GM21825 (cell line): ENCODE data around the gene C14orf93.
A peak's percentile ranks its signal among the peaks of the same experiment; 100 is the strongest.

Experiments used
- ATAC-seq: cut with Tn5 transposase; IDR thresholded peaks from one replicate; pipeline ENCODE4 v1.9.1; 2021; ENCODE audit warnings: mild to moderate bottlenecking, moderate library complexity; ENCODE audit not compliant: unreplicated experiment

C14orf93 gene

DNA sequence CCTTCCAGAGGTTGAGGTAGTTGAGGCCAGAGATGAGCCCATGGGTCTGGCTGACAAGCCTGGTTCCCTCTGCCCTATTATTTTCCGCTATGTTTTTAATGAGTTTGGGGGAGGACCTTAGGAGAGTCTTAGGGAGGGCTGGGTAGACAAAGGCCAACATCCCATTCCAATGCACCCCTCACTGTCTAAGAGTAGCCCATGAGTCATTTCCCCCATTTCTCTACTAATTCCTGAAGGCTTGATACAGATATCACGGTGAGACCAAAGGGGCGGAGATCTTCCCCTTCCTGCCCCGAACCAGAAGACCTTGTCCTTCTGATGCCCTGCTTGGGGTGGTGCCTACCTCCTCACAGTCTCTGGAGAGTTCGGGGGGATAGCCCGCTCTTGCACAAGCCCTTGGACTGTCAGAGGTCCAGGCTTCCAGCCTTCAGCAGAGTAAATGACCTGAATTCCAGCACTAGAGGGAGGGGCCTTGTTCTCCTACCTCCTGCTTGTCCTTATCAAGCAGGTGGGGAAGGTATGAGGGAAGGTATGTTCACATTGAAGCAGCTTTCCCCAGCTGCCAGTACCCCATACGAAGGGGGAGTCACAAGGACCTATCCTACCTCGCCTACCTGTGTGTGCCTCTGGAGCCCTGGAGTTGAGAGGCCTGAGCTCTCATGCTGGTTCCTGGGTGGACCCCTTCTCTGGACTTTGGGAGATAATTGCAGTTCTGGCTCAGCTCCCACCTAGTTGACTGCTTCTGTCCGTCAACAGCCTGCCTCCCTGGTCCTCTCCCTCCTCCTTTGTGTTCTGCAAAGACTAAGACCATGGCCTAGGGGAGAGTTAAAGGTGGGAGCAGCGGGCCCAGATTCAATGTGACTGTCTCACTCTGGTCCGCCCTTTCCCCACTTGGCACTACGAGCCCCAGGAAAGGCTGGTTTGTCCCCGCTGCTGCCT is 35.7 kb upstream of the C14orf93 start:
- ATAC-seq, result no peak

GRCh38 chr14:23044840-23045239 is 34.9 kb upstream of the C14orf93 start:
- no peak for ATAC-seq

- no peak for ATAC-seq
Measured at GRCh38 chr14:23043754-23044153, 33.8 kb upstream of the C14orf93 start.

- ATAC-seq, result no peak
Measured at GRCh38 chr14:23043145-23043544, 33.2 kb upstream of the C14orf93 start.

DNA sequence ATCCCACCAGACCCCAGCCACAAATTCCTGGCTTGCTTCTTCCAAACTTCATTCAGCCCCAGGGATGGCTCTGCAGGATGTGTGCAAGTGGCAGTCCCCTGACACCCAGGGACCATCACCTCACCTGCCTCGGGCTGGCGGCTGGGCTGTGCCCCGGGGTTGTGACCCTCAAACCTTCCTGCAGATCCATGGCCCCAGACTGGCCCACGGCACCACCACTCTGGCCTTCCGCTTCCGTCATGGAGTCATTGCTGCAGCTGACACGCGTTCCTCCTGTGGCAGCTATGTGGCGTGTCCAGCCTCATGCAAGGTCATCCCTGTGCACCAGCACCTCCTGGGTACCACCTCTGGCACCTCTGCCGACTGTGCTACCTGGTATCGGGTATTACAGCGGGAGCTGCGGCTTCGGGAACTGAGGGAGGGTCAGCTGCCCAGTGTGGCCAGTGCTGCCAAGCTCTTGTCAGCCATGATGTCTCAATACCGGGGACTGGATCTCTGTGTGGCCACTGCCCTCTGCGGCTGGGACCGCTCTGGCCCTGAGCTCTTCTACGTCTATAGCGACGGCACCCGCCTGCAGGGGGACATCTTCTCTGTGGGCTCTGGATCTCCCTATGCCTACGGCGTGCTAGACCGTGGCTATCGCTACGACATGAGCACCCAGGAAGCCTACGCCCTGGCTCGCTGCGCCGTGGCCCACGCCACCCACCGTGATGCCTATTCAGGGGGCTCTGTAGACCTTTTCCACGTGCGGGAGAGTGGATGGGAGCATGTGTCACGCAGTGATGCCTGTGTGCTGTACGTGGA is 32.4 kb upstream of the C14orf93 start, which contains the start of gene PSMB11:
Gene PSMB11 (plus strand): TSS at position 51 of the 804 bp plus-strand sequence. CDS start 14 bp downstream, at position 65.
- ATAC-seq, result no peak

- ATAC-seq, result no peak
Measured at GRCh38 chr14:23041729-23042128, 31.8 kb upstream of the C14orf93 start.

GRCh38 chr14:23040100-23040499 is 30.2 kb upstream of the C14orf93 start:
- no peak for ATAC-seq

GRCh38 chr14:23035303-23036144 is 25.6 kb upstream of the C14orf93 start:
- ATAC-seq, result no peak

GRCh38 chr14:23034498-23035302 is 24.8 kb upstream of the C14orf93 start, which contains the start of gene PSMB5:
TSS of gene PSMB5 (minus strand) at chr14:23034900. CDS start at chr14:23034881, 19 bp downstream.
- ATAC-seq, result peak; percentile 96

DNA sequence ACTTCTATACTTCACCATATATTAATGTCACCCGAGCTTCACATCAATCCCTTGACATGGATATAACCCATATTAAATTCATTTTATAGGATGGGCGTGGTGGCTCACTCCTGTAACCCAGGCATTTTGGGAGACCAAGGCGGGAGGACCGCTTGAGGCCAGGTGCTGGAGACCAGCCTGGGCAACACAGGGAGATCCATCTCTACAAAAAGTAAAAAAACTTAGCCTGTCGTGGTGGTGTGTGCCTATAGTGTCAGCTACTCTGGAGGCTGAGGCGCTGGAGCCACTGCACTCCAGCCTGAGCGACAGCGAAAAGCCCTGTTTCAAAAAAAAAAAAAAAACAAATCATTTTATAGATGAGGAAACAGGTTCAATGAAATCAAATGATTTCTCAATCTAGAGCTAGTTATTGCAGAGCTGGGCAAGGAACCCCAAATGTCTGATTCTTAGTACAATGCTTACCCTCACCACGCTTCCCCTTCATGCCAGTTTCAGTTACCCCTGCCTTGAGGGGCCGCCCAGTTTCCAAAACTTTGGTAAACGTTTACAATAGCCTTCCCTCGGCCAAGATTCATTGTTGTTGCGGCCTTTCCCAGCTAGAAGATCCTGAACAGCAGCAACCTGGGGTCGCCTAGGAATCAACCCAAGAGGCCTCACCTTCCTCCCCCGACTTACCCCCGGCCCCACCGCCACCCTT is 24.0 kb upstream of the C14orf93 start:
- no peak for ATAC-seq

GRCh38 chr14:23033251-23033727 is 23.3 kb upstream of the C14orf93 start:
- ATAC-seq, result no peak

GRCh38 chr14:23030936-23031335 is 21.0 kb upstream of the C14orf93 start:
- no peak for ATAC-seq

GRCh38 chr14:23028799-23029198 is 18.9 kb upstream of the C14orf93 start:
- ATAC-seq, result no peak

DNA sequence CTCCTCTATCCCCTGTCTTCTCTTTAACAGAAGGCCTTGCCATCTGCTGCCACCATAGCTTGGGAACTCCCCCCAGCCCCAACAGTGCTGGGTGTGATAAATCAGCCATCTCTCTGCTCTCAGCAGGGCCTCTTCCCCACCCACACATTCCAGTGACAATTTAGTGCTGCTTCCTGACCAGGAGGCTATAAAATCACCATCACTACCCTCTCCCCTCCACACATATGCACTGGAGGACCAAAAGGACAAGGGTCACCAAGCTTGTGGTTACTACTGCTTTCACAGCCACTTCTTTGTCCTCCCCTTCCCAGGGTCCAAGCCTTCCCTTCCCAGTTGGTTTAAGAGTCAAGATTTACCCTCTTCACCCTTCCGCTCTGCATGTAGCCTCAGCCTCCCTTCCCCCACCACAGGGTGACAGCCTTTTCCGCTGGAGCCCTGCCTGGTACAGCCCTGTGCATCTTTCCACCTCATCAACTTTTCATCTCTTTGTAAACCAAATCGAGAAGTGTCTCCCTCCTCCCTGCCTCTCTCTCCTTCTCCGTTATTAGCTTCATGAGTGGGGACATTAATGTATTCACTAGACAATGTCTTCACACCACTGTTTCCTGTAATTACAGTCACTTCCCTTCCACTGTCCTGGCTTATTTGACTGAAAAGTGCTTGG is 15.3 kb upstream of the C14orf93 start:
- ATAC-seq, result no peak

DNA sequence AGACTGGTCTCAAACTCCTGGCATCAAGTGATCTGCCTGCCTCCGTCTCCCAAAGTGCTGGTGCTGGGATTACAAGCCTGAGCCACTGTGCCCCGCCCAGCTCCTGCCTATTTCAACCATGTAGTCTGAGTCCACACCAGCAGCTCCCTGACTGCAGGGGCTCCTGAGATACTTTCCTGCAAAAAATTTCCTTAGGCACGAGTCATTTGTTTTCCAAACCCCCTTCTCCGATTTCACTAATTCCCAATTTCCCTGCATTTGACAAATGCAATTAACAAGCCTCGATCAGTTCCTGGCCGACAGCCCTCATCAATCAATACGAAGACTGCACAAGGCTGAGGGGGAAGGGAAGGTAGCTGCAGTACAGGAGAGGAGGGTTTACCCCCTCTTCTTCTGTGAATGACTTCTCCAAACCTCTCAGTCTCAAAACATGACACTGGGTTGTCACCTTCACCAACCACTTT is 14.7 kb upstream of the C14orf93 start:
- no peak for ATAC-seq

DNA sequence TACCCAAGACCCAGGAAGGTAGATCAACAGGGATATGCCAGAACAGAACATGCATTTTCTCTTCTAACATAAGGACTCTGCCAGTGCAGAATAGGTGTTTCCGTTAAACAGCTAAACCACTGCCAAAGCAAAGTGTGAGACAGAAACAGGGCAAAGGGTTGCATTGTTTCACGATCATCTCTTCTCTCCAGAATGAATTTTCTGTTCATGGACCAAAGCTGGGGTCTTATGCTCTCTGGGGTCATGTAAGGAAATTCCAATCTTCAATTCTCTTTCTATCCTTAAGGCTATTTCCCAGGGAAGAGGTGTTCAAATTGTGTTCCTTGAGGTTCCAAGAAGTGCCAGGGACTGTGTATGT is 13.8 kb upstream of the C14orf93 start:
- no peak for ATAC-seq

DNA sequence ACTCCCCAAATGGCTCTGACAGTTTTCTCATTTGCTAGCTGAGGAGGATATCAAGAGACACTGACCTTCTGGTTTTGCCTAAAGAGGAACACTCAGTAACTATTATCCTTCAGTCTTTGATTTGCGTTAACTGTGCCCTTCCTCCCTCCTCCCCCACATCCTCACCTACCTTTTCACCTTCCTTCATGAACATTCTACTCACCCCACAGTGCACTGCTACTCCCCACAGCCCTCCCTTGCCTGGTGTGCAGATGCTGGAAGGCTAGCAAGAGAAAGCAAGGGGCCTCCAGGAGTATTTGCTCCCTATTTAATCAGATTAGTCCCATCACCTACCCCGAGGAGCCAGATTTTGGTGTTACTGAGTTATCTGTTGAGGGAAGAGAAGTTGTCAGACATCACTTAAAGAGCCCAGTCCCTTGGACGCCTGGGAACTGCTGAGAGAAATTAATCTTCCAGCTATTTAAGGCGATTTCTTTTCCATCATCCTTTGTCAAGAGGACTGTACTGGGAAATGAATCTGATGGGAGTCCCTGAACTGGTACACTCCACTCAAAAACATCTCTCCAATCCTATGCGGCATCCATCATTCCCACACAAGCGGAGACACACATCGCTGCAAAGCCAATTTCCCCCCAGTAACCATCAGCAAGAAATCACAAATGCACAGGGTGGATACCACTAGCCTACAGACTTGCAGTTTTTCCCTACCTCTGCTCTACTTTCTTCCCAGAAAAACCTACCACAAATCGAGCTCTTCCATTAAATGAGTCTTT is 13.3 kb upstream of the C14orf93 start:
- ATAC-seq, result no peak
